MM.1S (cell line): Measurements from ENCODE around the gene DGCR6L.
"Not testable (repeated sequence)": the region's sequence is repeated elsewhere in the genome, so short reads cannot be mapped to it uniquely, and the experiment has no call there.

Source experiments
- DNase-seq: peaks from one replicate; pipeline ENCODE4 v3.0.0-alpha.2; 2015
- H2AFZ ChIP-seq: fragments of 300-600 bp; sonication (generic); 2 replicates; pipeline ENCODE4 v1.6.0; 2016; ENCODE audit warnings: antibody characterized with exemption, low read length
- H3F3A ChIP-seq: fragments of 300-600 bp; sonication (generic); 2 replicates; pipeline ENCODE4 v1.6.1; 2016; ENCODE audit warnings: mild to moderate bottlenecking, antibody characterized with exemption, low read length, moderate library complexity, mixed read lengths; ENCODE audit not compliant: insufficient read depth
- H3K27ac ChIP-seq: fragments of 300-600 bp; sonication (generic); 2 replicates; pipeline ENCODE4 v1.5.1; 2016; ENCODE audit warnings: mild to moderate bottlenecking, low read length
- H3K27me3 ChIP-seq: fragments of 300-600 bp; sonication (generic); replicated peaks from 2 replicates; pipeline ENCODE4 v1.6.0; 2016; ENCODE audit warnings: low read length; ENCODE audit not compliant: insufficient read depth
- H3K36me3 ChIP-seq: fragments of 300-600 bp; sonication (generic); replicated peaks from 2 replicates; pipeline ENCODE4 v1.6.1; 2016; ENCODE audit warnings: mild to moderate bottlenecking, low read length, mixed read lengths; ENCODE audit not compliant: insufficient read depth
- H3K4me1 ChIP-seq: fragments of 300-600 bp; sonication (generic); 2 replicates; pipeline ENCODE4 v1.6.1; 2016; ENCODE audit warnings: low read length, mixed read lengths
- H3K4me2 ChIP-seq: fragments of 300-600 bp; sonication (generic); 2 replicates; pipeline ENCODE4 v1.6.0; 2016; ENCODE audit warnings: low read depth, low read length
- H3K4me3 ChIP-seq: fragments of 300-600 bp; sonication (generic); 2 replicates; pipeline ENCODE4 v1.5.1; 2016; ENCODE audit warnings: low read length, mixed read lengths
- H3K79me2 ChIP-seq: fragments of 300-600 bp; sonication (generic); 2 replicates; pipeline ENCODE4 v1.6.1; 2016; ENCODE audit warnings: mixed run types, low read length, mixed read lengths
- H3K9ac ChIP-seq: fragments of 300-600 bp; sonication (generic); 2 replicates; pipeline ENCODE4 v1.6.1; 2016; ENCODE audit warnings: low read length, mixed read lengths
- H3K9me2 ChIP-seq: fragments of 300-600 bp; sonication (generic); replicated peaks from 2 replicates; pipeline ENCODE4 v1.6.1; 2016; ENCODE audit warnings: mild to moderate bottlenecking, low read length, mixed read lengths; ENCODE audit not compliant: insufficient read depth
- H3K9me3 ChIP-seq: fragments of 300-600 bp; sonication (generic); replicated peaks from 2 replicates; pipeline ENCODE4 v1.6.1; 2016; ENCODE audit warnings: mild to moderate bottlenecking, low read length, mixed read lengths; ENCODE audit not compliant: insufficient read depth
- H4K20me1 ChIP-seq: fragments of 300-600 bp; sonication (generic); 2 replicates; pipeline ENCODE4 v1.6.1; 2016; ENCODE audit warnings: mild to moderate bottlenecking, low read length, moderate library complexity, mixed read lengths; ENCODE audit not compliant: insufficient read depth
- CTCF ChIP-seq: fragments of 300-600 bp; sonication (generic); IDR thresholded peaks from 2 replicates; pipeline ENCODE4 v1.5.1; 2016; ENCODE audit warnings: antibody characterized with exemption, low read length, mixed read lengths
- EZH2 ChIP-seq: fragments of 300-600 bp; sonication (generic); optimal IDR thresholded peaks from 2 replicates; pipeline ENCODE3; 2017; ENCODE audit warnings: low read depth, mild to moderate bottlenecking, antibody characterized with exemption, low read length, mixed read lengths
- EZH2phosphoT487 ChIP-seq: fragments of 300-600 bp; sonication (generic); IDR thresholded peaks from 2 replicates; pipeline ENCODE4 v1.6.1; 2018; ENCODE audit warnings: antibody characterized with exemption, low read length

Gene DGCR6L

GRCh38 chr22:20319745-20320658 is at the start of gene DGCR6L:
DGCR6L (minus strand) TSS chr22:20320060; CDS start chr22:20319988, 72 bp downstream.
- H2AFZ ChIP-seq: peak within 1 kb of the TSS; percentile 94
- H3K79me2 ChIP-seq: peaks cover 34% of the 10 kb centered on the region
- H3K4me2 ChIP-seq: peak within 1 kb of the TSS; percentile 94
- peak within 1 kb of the TSS; percentile 96 for H3K9ac ChIP-seq
- H3K27ac ChIP-seq: peak within 1 kb of the TSS; percentile 45
- peak; percentile 97 for DNase-seq
- H3F3A ChIP-seq: no peaks in the 10 kb centered on the region
- peaks cover 10% of the 10 kb centered on the region; the same call in 1 of the 2 replicates for H3K4me1 ChIP-seq
- no peaks in the 10 kb centered on the region for H3K27me3 ChIP-seq
- no peaks in the 10 kb centered on the region for H4K20me1 ChIP-seq
- no peaks in the 10 kb centered on the region for H3K9me3 ChIP-seq
- no peaks in the 10 kb centered on the region for H3K9me2 ChIP-seq
- no peak for TF ChIP-seq CTCF
- no peak for TF ChIP-seq EZH2phosphoT487
- no peak for TF ChIP-seq EZH2
- H3K4me3 ChIP-seq: peak within 1 kb of the TSS; percentile 100
- H3K36me3 ChIP-seq: no peaks in the 10 kb centered on the region

GRCh38 chr22:20368875-20369274 is 49.0 kb upstream of the DGCR6L start:
- not testable (repeated sequence) for H3K4me3 ChIP-seq, H3K9ac ChIP-seq, H3K79me2 ChIP-seq, H3F3A ChIP-seq, H3K36me3 ChIP-seq, H4K20me1 ChIP-seq, H3K27me3 ChIP-seq, H2AFZ ChIP-seq, H3K4me1 ChIP-seq, DNase-seq, H3K4me2 ChIP-seq, H3K9me2 ChIP-seq, H3K27ac ChIP-seq, H3K9me3 ChIP-seq

GRCh38 chr22:20366841-20367240 is 47.0 kb upstream of the DGCR6L start:
- not testable (repeated sequence) for DNase-seq, H3K4me2 ChIP-seq, H4K20me1 ChIP-seq, H3K27ac ChIP-seq, H3K9me3 ChIP-seq, H3K4me3 ChIP-seq, H3K27me3 ChIP-seq, H3K9me2 ChIP-seq, H2AFZ ChIP-seq, H3K79me2 ChIP-seq, H3K4me1 ChIP-seq, H3K9ac ChIP-seq, H3K36me3 ChIP-seq, H3F3A ChIP-seq

GRCh38 chr22:20364335-20365260 is 44.7 kb upstream of the DGCR6L start:
- DNase-seq, H4K20me1 ChIP-seq, H3K79me2 ChIP-seq, H3F3A ChIP-seq, H3K36me3 ChIP-seq, H3K9me2 ChIP-seq, H3K9me3 ChIP-seq, H3K4me2 ChIP-seq, H3K4me3 ChIP-seq, H3K27ac ChIP-seq, H3K9ac ChIP-seq, H3K4me1 ChIP-seq, H3K27me3 ChIP-seq, H2AFZ ChIP-seq: not testable (repeated sequence)

GRCh38 chr22:20362403-20362802 is 42.5 kb upstream of the DGCR6L start:
- H3K4me1 ChIP-seq, H2AFZ ChIP-seq, DNase-seq, H3K9me3 ChIP-seq, H3K27me3 ChIP-seq, H3F3A ChIP-seq, H3K4me3 ChIP-seq, H3K9ac ChIP-seq, H3K4me2 ChIP-seq, H3K79me2 ChIP-seq, H3K9me2 ChIP-seq, H3K36me3 ChIP-seq, H3K27ac ChIP-seq, H4K20me1 ChIP-seq: not testable (repeated sequence)

GRCh38 chr22:20361752-20362229 is 41.9 kb upstream of the DGCR6L start:
- DNase-seq, H3K36me3 ChIP-seq, H3K27me3 ChIP-seq, H3F3A ChIP-seq, H3K4me2 ChIP-seq, H3K4me1 ChIP-seq, H3K27ac ChIP-seq, H3K9me3 ChIP-seq, H3K9me2 ChIP-seq, H4K20me1 ChIP-seq, H3K79me2 ChIP-seq, H3K9ac ChIP-seq, H3K4me3 ChIP-seq, H2AFZ ChIP-seq: not testable (repeated sequence)
